ENCODE results near the gene GLCCI1. TPM values are rescaled to one million over a fixed set of nuclear protein-coding genes. Genes with fewer than 3 reads are reported as not detected.

GLCCI1 gene
- total RNA-seq, 1 experiment from 2014 or later, result 4.6 TPM

DNA sequence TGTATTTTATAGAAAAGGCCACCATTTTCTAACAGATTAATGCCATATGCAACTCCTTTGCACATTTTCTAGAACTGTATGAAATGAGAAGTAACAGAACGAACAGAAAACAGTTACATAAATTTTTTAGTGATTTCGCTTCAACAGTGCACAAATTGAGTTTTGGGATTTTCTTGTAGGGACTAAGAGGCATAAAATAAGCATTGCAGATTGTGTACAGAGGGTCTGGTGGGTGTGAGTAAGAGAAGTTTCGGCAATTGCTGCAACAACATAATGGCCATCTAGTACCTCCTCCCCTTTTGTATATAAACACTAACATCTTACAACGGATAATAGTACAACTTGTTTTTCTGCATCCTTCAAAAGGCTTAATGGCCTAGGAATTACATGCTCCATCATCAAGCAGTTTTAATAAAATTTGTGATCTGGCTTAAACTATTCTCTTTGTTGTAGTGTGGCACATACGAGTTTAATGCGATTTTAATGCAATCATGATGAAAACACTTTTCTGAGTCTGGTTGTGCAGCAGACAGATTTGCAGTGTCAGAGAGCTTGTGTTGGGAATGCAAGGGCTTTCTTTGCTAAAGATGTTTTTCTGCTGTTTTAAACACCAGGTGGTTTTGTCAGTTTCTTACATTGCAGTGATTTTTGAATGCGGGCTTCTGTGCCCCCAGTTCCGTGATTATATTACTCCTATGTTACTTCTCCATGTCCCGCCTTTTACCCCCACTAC, 2.9 kb downstream of the GLCCI1 start:
- TF ChIP-seq ELF1 (IDR thresholded peaks at IDR 0.05; ENCODE audit: borderline replicate concordance, low read depth), result no peak
- TF ChIP-seq CBX3 (IDR thresholded peaks at IDR 0.05; ENCODE audit: low read depth), result no peak
- TF ChIP-seq, protein P1, sequence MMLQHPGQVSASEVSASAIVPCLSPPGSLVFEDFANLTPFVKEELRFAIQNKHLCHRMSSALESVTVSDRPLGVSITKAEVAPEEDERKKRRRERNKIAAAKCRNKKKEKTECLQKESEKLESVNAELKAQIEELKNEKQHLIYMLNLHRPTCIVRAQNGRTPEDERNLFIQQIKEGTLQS (IDR thresholded peaks at IDR 0.05), result no peak
- TF ChIP-seq CEBPB (IDR thresholded peaks at IDR 0.05; ENCODE audit: low read depth), result no peak
- TF ChIP-seq, protein P2, sequence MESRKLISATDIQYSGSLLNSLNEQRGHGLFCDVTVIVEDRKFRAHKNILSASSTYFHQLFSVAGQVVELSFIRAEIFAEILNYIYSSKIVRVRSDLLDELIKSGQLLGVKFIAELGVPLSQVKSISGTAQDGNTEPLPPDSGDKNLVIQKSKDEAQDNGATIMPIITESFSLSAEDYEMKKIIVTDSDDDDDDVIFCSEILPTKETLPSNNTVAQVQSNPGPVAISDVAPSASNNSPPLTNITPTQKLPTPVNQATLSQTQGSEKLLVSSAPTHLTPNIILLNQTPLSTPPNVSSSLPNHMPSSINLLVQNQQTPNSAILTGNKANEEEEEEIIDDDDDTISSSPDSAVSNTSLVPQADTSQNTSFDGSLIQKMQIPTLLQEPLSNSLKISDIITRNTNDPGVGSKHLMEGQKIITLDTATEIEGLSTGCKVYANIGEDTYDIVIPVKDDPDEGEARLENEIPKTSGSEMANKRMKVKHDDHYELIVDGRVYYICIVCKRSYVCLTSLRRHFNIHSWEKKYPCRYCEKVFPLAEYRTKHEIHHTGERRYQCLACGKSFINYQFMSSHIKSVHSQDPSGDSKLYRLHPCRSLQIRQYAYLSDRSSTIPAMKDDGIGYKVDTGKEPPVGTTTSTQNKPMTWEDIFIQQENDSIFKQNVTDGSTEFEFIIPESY (IDR thresholded peaks at IDR 0.05; ENCODE audit: extremely low read depth, insufficient replicate concordance, low read length), result no peak
- no peak for TF ChIP-seq ZNF274 (IDR thresholded peaks at IDR 0.05; ENCODE audit: low read depth, low read length)
- no peak for TF ChIP-seq EZH2 (IDR thresholded peaks at IDR 0.05)
- no peak for TF ChIP-seq SP1 (IDR thresholded peaks at IDR 0.05; ENCODE audit: low read depth)
- no peak for TF ChIP-seq RAD21 (IDR thresholded peaks at IDR 0.05; ENCODE audit: low read depth)
- POLR2A ChIA-PET, result no interaction called here
- Histone ChIP-seq H3K27me3 (ENCODE audit: insufficient read depth, low read length) (no peaks in the 10 kb centered on the region), H3K4me1 (ENCODE audit: control insufficient read depth in 1 of 2, insufficient read depth in 2 of 2, low read length in 2 of 2) (peaks cover 3 to 16% of the 10 kb centered on the region in 2 experiments; a peak in 3 of 4 replicates), H3K9ac (ENCODE audit: low read length) (no peak overlapping the region), H3K4me3 (replicated peaks in 1 of 2; ENCODE audit: low read depth in 1 of 2, low read length in 2 of 2) (no peak overlapping the region), H3K4me2 (ENCODE audit: low read length) (no peak overlapping the region), H3K9me3 (ENCODE audit: control insufficient read depth in 1 of 2, insufficient read depth in 1 of 2, low read depth in 1 of 2, low read length in 2 of 2) (no peaks in the 10 kb centered on the region), H3K27ac (ENCODE audit: low read depth, low read length) (no peak overlapping the region), H3K9me2 (ENCODE audit: insufficient read depth) (no peaks in the 10 kb centered on the region), H3K36me3 (ENCODE audit: control insufficient read depth in 1 of 2, insufficient read depth in 2 of 2, low read length in 2 of 2) (no peaks in the 10 kb centered on the region), H3K79me2 (ENCODE audit: insufficient read depth, low read length) (peaks cover 5% of the 10 kb centered on the region; the same call in 1 of the 2 replicates), H4K20me1 (ENCODE audit: insufficient read depth) (no peaks in the 10 kb centered on the region), H2AFZ (ENCODE audit: low read depth, low read length, poor library complexity, severe bottlenecking) (no peak overlapping the region)
- DNase-seq (ENCODE audit: low read depth, low spot score) (no peak), ATAC-seq (no peak)
- RAD21 ChIA-PET (ENCODE audit: low non-redundant PET in 1 of 2, low total read pairs in 2 of 2, uncharacterized antibody in 2 of 2, unreplicated experiment in 2 of 2), result no interaction called here
- CTCF ChIA-PET, result no interaction called here
- no TSS peak for BruUV-seq (replicated peaks)
- intact Hi-C loops (cut with micrococcal nuclease), result no loop called here

Data from HCT116 (cell line).